ENCODE measurements around the gene ANK2. TPM values are rescaled to one million over a fixed set of nuclear protein-coding genes. Genes with fewer than 3 reads are reported as not detected.

The ANK2 gene
- total RNA-seq, 1 donor from 2014 or later = 4.5 TPM

GRCh38 chr4:113382704-113383103, 333.3 kb downstream of the ANK2 start:
- ChIA-PET POLR2A (interaction anchor here (0.7 kb wide), 2 partner anchors 167 to 419 kb away, joined by 3 to 6 read pairs; no protein-coding TSS in a partner anchor), CTCF (no interaction called here)
- Mint-ChIP-seq H3K4me1 (no peaks in the 10 kb centered on the region), H3K9me3 (no peaks in the 10 kb centered on the region), H3K4me3 (no peak overlapping the region), H3K27ac (no peak overlapping the region), H3K27me3 (no peaks in the 10 kb centered on the region), H3K36me3 (ENCODE audit: low read depth) (no peaks in the 10 kb centered on the region)
- intact Hi-C loops (cut with micrococcal nuclease) = no loop called here
- ATAC-seq (ENCODE audit: low read depth) (no peak), DNase-seq (no peak)
- TF ChIP-seq CTCF (IDR thresholded peaks at IDR 0.05) = no peak

- no peak for TF ChIP-seq CTCF (IDR thresholded peaks at IDR 0.05)
- no peak for ATAC-seq (ENCODE audit: low read depth)
- intact Hi-C loops (cut with micrococcal nuclease) = no loop called here
- no peak overlapping the region for H3K27ac Mint-ChIP-seq
- no peaks in the 10 kb centered on the region for H3K36me3 Mint-ChIP-seq (ENCODE audit: low read depth)
- no peaks in the 10 kb centered on the region for H3K4me1 Mint-ChIP-seq
- no peaks in the 10 kb centered on the region for H3K9me3 Mint-ChIP-seq
- ChIA-PET POLR2A (interaction anchor here (0.7 kb wide), 2 partner anchors 167 to 418 kb away, joined by 3 to 6 read pairs; no protein-coding TSS in a partner anchor), CTCF (no interaction called here)
- H3K27me3 Mint-ChIP-seq = peaks cover under 1% of the 10 kb centered on the region
- DNase-seq = no peak
- H3K4me3 Mint-ChIP-seq = no peak overlapping the region
Measured at GRCh38 chr4:113383111-113383785, 333.8 kb downstream of the ANK2 start.

GRCh38 chr4:113384600-113384999, 335.1 kb downstream of the ANK2 start:
- H3K27me3 Mint-ChIP-seq = peaks cover 4% of the 10 kb centered on the region
- no peaks in the 10 kb centered on the region for H3K9me3 Mint-ChIP-seq
- POLR2A ChIA-PET = no interaction called here
- no peak for ATAC-seq (ENCODE audit: low read depth)
- H3K4me1 Mint-ChIP-seq = no peaks in the 10 kb centered on the region
- TF ChIP-seq CTCF (IDR thresholded peaks at IDR 0.05) = no peak
- H3K36me3 Mint-ChIP-seq (ENCODE audit: low read depth) = no peaks in the 10 kb centered on the region
- DNase-seq = no peak
- CTCF ChIA-PET = no interaction called here
- no peak overlapping the region for H3K27ac Mint-ChIP-seq
- intact Hi-C loops (cut with micrococcal nuclease) = no loop called here
- no peak overlapping the region for H3K4me3 Mint-ChIP-seq

GRCh38 chr4:113385281-113385899, 335.9 kb downstream of the ANK2 start:
- H3K27me3 Mint-ChIP-seq = peaks cover 4% of the 10 kb centered on the region
- no peaks in the 10 kb centered on the region for H3K9me3 Mint-ChIP-seq
- DNase-seq (no peak), ATAC-seq (ENCODE audit: low read depth) (no peak)
- ChIA-PET POLR2A (no interaction called here), CTCF (interaction anchor here (1.0 to 1.2 kb wide), 2 partner anchors 9 to 11 kb away, joined by 3 to 4 read pairs; no protein-coding TSS in a partner anchor)
- no peak overlapping the region for H3K27ac Mint-ChIP-seq
- no peak overlapping the region for H3K4me3 Mint-ChIP-seq
- intact Hi-C loops (cut with micrococcal nuclease) = no loop called here
- no peak for TF ChIP-seq CTCF (IDR thresholded peaks at IDR 0.05)
- H3K36me3 Mint-ChIP-seq (ENCODE audit: low read depth) = no peaks in the 10 kb centered on the region
- H3K4me1 Mint-ChIP-seq = no peaks in the 10 kb centered on the region

GRCh38 chr4:113389160-113389559, 339.7 kb downstream of the ANK2 start:
- H3K9me3 Mint-ChIP-seq = no peaks in the 10 kb centered on the region
- no peak overlapping the region for H3K27ac Mint-ChIP-seq
- H3K27me3 Mint-ChIP-seq = peaks cover 4% of the 10 kb centered on the region
- POLR2A ChIA-PET = no interaction called here
- CTCF ChIA-PET = interaction anchor here (1.4 kb wide), 1 partner anchor 996 kb away, joined by 3 read pairs; no protein-coding TSS in a partner anchor
- no peak overlapping the region for H3K4me3 Mint-ChIP-seq
- H3K36me3 Mint-ChIP-seq (ENCODE audit: low read depth) = no peaks in the 10 kb centered on the region
- no peak for TF ChIP-seq CTCF (IDR thresholded peaks at IDR 0.05)
- no peaks in the 10 kb centered on the region for H3K4me1 Mint-ChIP-seq
- DNase-seq (no peak), ATAC-seq (ENCODE audit: low read depth) (no peak)
- intact Hi-C loops (cut with micrococcal nuclease) = no loop called here
